Measurements from ENCODE around the gene SLC13A5.
A peak's percentile ranks its signal among the peaks of the same experiment; 100 is the strongest.

The SLC13A5 gene

DNA sequence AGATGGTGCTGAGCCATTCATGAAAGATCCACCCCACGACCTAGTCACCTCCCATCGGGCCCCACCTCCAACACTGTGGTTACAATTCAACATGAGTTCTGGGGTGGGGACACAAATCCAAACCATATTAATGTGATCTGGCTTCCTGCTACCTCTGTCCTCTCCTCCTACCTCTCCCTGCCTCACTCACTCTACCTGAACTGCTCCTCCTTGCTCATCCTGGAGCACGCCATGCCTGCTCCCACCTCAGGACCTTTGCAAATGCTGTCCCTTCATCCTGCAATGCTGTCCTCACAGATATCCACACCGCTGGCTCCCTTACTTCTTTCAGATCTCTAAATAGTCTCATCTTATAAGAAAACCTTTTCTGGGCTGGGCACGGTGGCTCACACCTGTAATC, 10.8 kb upstream of the SLC13A5 start:
- Mint-ChIP-seq H3K9me3 (no peaks in the 10 kb centered on the region), H3K27ac (no peak overlapping the region), H3K4me3 (no peak overlapping the region), H3K27me3 (peaks cover 69 to 81% of the 10 kb centered on the region in 2 donors), H3K4me1 (ENCODE audit: low read depth in 2 of 2) (peaks cover 0 to 2% of the 10 kb centered on the region in 2 donors), H3K36me3 (ENCODE audit: insufficient read depth) (no peaks in the 10 kb centered on the region)
- no peak for DNase-seq
- ATAC-seq (replicated peaks): no peak

GRCh38 chr17:6721744-6722143, 8.6 kb upstream of the SLC13A5 start:
- H3K4me1 Mint-ChIP-seq (ENCODE audit: low read depth in 2 of 2): peaks cover 0 to 2% of the 10 kb centered on the region in 2 donors
- no peak for ATAC-seq (replicated peaks)
- H3K36me3 Mint-ChIP-seq (ENCODE audit: insufficient read depth): peaks cover 3% of the 10 kb centered on the region
- H3K27me3 Mint-ChIP-seq: peaks cover 78 to 88% of the 10 kb centered on the region in 2 donors
- H3K9me3 Mint-ChIP-seq: no peaks in the 10 kb centered on the region
- no peak overlapping the region for H3K4me3 Mint-ChIP-seq
- no peak overlapping the region for H3K27ac Mint-ChIP-seq
- no peak for DNase-seq

- Mint-ChIP-seq H3K9me3 (no peaks in the 10 kb centered on the region), H3K27ac (no peak overlapping the region), H3K27me3 (peaks cover 81 to 90% of the 10 kb centered on the region in 2 donors), H3K36me3 (ENCODE audit: insufficient read depth) (peaks cover 3% of the 10 kb centered on the region), H3K4me3 (no peak overlapping the region), H3K4me1 (ENCODE audit: low read depth in 2 of 2) (peaks cover 6 to 14% of the 10 kb centered on the region in 2 donors)
- DNase-seq (no peak), ATAC-seq (replicated peaks) (no peak)
Measured at GRCh38 chr17:6716736-6717135, 3.6 kb upstream of the SLC13A5 start.

- DNase-seq (no peak), ATAC-seq (replicated peaks) (no peak)
- peaks cover 6 to 14% of the 10 kb centered on the region in 2 donors for H3K4me1 Mint-ChIP-seq (ENCODE audit: low read depth in 2 of 2)
- H3K9me3 Mint-ChIP-seq: no peaks in the 10 kb centered on the region
- H3K36me3 Mint-ChIP-seq (ENCODE audit: insufficient read depth): peaks cover 3% of the 10 kb centered on the region
- H3K27me3 Mint-ChIP-seq: peaks cover 81 to 90% of the 10 kb centered on the region in 2 donors
- H3K27ac Mint-ChIP-seq: no peak overlapping the region
- peak overlapping the region; percentile 30 to 71 for H3K4me3 Mint-ChIP-seq
Measured at GRCh38 chr17:6714315-6714874, 1.2 kb upstream of the SLC13A5 start.

DNA sequence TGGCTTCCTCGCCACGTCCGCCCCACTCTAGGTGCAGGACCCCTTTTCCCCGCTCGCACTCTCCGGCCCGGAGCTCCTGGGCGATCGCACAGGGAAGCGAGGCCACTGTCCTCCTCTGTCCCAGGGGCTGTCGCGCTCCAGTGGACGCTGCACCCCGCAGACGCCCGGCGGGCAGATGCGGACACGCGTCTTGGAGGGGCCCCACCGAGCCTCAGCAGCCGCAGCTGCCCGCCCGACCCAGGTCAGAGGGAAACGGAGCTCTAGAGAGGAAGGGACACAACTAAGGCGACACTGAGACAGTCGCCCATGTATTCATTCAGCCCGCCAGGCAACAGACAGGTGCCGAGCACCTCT, 726 bp upstream of the SLC13A5 start:
- Mint-ChIP-seq H3K27ac (no peak overlapping the region), H3K36me3 (ENCODE audit: insufficient read depth) (peaks cover 3% of the 10 kb centered on the region), H3K9me3 (no peaks in the 10 kb centered on the region), H3K27me3 (peaks cover 81 to 90% of the 10 kb centered on the region in 2 donors), H3K4me3 (peak overlapping the region; percentile 30 to 71), H3K4me1 (ENCODE audit: low read depth in 2 of 2) (peaks cover 6 to 14% of the 10 kb centered on the region in 2 donors)
- ATAC-seq (replicated peaks) (no peak), DNase-seq (no peak)

- H3K27me3 Mint-ChIP-seq: peaks cover 87 to 95% of the 10 kb centered on the region in 2 donors
- H3K4me3 Mint-ChIP-seq: peak overlapping the region; percentile 71 to 73
- H3K36me3 Mint-ChIP-seq (ENCODE audit: insufficient read depth): no peaks in the 10 kb centered on the region
Measured at GRCh38 chr17:6712854-6713129, 377 bp downstream of the SLC13A5 start.

DNA sequence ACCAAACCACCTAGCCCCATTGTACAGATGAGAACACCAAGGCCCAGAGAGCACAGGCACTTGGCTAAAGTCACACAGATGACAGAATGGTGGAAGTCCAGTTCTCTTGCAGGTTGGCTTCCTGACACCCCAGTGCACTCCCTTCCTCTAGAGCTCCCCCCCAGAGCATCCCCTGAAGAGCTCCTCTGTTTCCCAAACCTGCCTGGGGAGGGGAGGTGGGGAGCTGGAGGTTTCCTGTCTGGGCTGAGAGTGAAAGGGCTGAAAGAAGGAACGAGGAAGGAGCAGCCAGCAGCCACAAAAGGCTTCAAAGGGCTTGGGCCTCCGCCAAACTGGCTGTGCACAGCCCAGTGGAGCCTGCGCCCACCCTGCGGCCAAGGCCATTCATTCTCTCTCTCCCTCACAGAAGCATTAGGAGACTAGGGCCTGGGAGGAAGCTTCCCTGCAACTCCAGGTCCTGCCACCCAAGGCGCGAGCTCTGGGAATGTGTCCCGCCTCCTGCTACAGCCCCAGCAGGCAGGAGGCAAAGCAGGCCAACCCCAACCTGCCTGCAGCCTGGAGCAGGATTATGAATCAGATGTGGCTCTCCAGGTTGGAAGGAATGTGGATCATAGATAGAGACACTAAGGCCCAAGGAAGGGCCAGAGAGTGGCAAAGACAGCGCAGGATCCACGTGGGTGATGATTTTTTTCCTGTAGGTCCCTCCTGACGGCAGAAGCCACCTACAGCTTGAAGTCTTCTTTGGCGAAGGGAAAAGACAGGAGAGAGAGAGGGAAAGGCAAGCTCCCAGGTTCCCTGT, 913 bp downstream of the SLC13A5 start:
- Mint-ChIP-seq H3K4me3 (peak overlapping the region; percentile 33 to 73), H3K27ac (no peak overlapping the region), H3K36me3 (ENCODE audit: insufficient read depth) (no peaks in the 10 kb centered on the region), H3K9me3 (no peaks in the 10 kb centered on the region), H3K4me1 (ENCODE audit: low read depth in 2 of 2) (peaks cover 6 to 14% of the 10 kb centered on the region in 2 donors), H3K27me3 (peaks cover 83 to 95% of the 10 kb centered on the region in 2 donors)
- no peak for ATAC-seq (replicated peaks)
- no peak for DNase-seq

More at GRCh38 chr17:6712854-6713129, 377 bp downstream of the SLC13A5 start:
- Mint-ChIP-seq H3K9me3 (no peaks in the 10 kb centered on the region), H3K4me1 (ENCODE audit: low read depth in 2 of 2) (peaks cover 6 to 14% of the 10 kb centered on the region in 2 donors), H3K27ac (no peak overlapping the region)
- DNase-seq (no peak), ATAC-seq (replicated peaks) (no peak)

GRCh38 chr17:6711681-6712057, 1.5 kb downstream of the SLC13A5 start:
- Mint-ChIP-seq H3K27me3 (peaks cover 85 to 99% of the 10 kb centered on the region in 2 donors), H3K4me1 (ENCODE audit: low read depth in 2 of 2) (peaks cover 6 to 14% of the 10 kb centered on the region in 2 donors), H3K36me3 (ENCODE audit: insufficient read depth) (no peaks in the 10 kb centered on the region), H3K27ac (no peak overlapping the region), H3K9me3 (no peaks in the 10 kb centered on the region), H3K4me3 (no peak overlapping the region)
- no peak for DNase-seq
- no peak for ATAC-seq (replicated peaks)

GRCh38 chr17:6711081-6711674, 2.0 kb downstream of the SLC13A5 start:
- Mint-ChIP-seq H3K36me3 (ENCODE audit: insufficient read depth) (no peaks in the 10 kb centered on the region), H3K4me3 (no peak overlapping the region), H3K9me3 (no peaks in the 10 kb centered on the region), H3K4me1 (ENCODE audit: low read depth in 2 of 2) (peaks cover 6 to 14% of the 10 kb centered on the region in 2 donors), H3K27me3 (peaks cover 85 to 99% of the 10 kb centered on the region in 2 donors), H3K27ac (no peak overlapping the region)
- DNase-seq: no peak
- no peak for ATAC-seq (replicated peaks)

DNA sequence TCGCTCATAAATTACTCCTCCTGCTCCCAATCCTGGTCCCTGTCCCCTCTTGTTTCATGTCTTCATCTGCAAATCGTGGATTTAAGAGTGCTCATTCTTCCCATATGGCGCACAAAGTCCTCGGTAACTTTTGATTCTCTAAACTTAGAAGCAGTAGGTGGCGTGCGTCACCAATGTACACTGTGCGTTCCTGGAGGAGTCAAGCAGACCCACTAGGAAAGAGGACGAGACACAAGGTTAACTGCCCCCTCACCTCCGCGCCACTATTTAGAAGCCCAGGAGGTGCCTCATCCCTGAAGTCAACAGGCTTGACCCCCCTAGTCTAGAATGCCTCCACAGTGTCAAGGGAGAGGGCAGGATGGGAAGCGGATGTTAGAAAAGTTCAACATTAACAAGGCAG, 2.9 kb downstream of the SLC13A5 start:
- no peak overlapping the region for H3K4me3 Mint-ChIP-seq
- peaks cover 77 to 97% of the 10 kb centered on the region in 2 donors for H3K27me3 Mint-ChIP-seq
- H3K4me1 Mint-ChIP-seq (ENCODE audit: low read depth in 2 of 2): peaks cover 6 to 14% of the 10 kb centered on the region in 2 donors
- no peaks in the 10 kb centered on the region for H3K36me3 Mint-ChIP-seq (ENCODE audit: insufficient read depth)
- H3K27ac Mint-ChIP-seq: no peak overlapping the region
- DNase-seq (no peak), ATAC-seq (replicated peaks) (no peak)
- no peaks in the 10 kb centered on the region for H3K9me3 Mint-ChIP-seq

GRCh38 chr17:6708357-6708961, 4.7 kb downstream of the SLC13A5 start:
- no peak overlapping the region for H3K27ac Mint-ChIP-seq
- peaks cover 67 to 97% of the 10 kb centered on the region in 2 donors for H3K27me3 Mint-ChIP-seq
- H3K9me3 Mint-ChIP-seq: no peaks in the 10 kb centered on the region
- H3K4me1 Mint-ChIP-seq (ENCODE audit: low read depth in 2 of 2): peaks cover 3 to 7% of the 10 kb centered on the region in 2 donors
- H3K4me3 Mint-ChIP-seq: no peak overlapping the region
- H3K36me3 Mint-ChIP-seq (ENCODE audit: insufficient read depth): no peaks in the 10 kb centered on the region
- DNase-seq (no peak), ATAC-seq (replicated peaks) (no peak)

GRCh38 chr17:6706996-6707395, 6.2 kb downstream of the SLC13A5 start:
- H3K27me3 Mint-ChIP-seq: peaks cover 62 to 92% of the 10 kb centered on the region in 2 donors
- no peaks in the 10 kb centered on the region for H3K9me3 Mint-ChIP-seq
- no peak overlapping the region for H3K27ac Mint-ChIP-seq
- H3K36me3 Mint-ChIP-seq (ENCODE audit: insufficient read depth): no peaks in the 10 kb centered on the region
- H3K4me3 Mint-ChIP-seq: no peak overlapping the region
- no peak for DNase-seq
- ATAC-seq (replicated peaks): no peak
- H3K4me1 Mint-ChIP-seq (ENCODE audit: low read depth in 2 of 2): no peaks in the 10 kb centered on the region

- Mint-ChIP-seq H3K4me1 (ENCODE audit: low read depth in 2 of 2) (no peaks in the 10 kb centered on the region), H3K4me3 (no peak overlapping the region), H3K27ac (no peak overlapping the region), H3K27me3 (peaks cover 57 to 87% of the 10 kb centered on the region in 2 donors), H3K9me3 (no peaks in the 10 kb centered on the region), H3K36me3 (ENCODE audit: insufficient read depth) (no peaks in the 10 kb centered on the region)
- DNase-seq (no peak), ATAC-seq (replicated peaks) (no peak)
Measured at GRCh38 chr17:6706499-6706898, 6.7 kb downstream of the SLC13A5 start.

All from effector memory CD8-positive, alpha-beta T cell (primary cell).